ENCODE data around the gene KLHL41.

The KLHL41 gene

DNA sequence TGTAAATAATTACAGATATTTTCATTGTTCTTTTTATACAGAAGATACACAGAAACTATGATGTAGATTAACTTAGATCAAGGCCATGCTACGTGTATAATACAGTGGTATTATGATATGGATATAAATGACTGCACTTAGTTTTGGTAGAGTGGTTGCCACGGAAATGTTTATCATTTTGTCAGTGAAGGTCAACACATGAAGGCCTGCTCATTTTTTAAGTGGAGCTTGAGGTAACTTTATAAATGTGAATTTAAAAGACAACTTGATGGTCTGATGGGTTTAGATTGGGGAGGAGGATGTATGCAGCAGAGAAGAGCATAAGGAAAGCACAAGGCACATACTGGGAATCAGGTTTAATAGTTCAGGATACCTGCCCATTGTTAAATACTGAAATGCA, 44.6 kb upstream of the KLHL41 start:
- no peaks in the 10 kb centered on the region for H3K9me3 ChIP-seq (ENCODE audit: control insufficient read depth, low read length)
- no peak overlapping the region for H3K4me2 ChIP-seq (ENCODE audit: low read length)
- no peaks in the 10 kb centered on the region for H3K4me1 ChIP-seq
- no peak overlapping the region for H3K4me3 ChIP-seq (ENCODE audit: low read depth, low read length)
- H3K36me3 ChIP-seq (ENCODE audit: control insufficient read depth, insufficient read depth, low read length): no peaks in the 10 kb centered on the region
- H3K27ac ChIP-seq: no peak overlapping the region
- H3K9ac ChIP-seq: no peak overlapping the region
- H3K27me3 ChIP-seq (ENCODE audit: control insufficient read depth, insufficient read depth, low read length): no peaks in the 10 kb centered on the region
- no peak overlapping the region for H2AFZ ChIP-seq
- TF ChIP-seq, protein P1, sequence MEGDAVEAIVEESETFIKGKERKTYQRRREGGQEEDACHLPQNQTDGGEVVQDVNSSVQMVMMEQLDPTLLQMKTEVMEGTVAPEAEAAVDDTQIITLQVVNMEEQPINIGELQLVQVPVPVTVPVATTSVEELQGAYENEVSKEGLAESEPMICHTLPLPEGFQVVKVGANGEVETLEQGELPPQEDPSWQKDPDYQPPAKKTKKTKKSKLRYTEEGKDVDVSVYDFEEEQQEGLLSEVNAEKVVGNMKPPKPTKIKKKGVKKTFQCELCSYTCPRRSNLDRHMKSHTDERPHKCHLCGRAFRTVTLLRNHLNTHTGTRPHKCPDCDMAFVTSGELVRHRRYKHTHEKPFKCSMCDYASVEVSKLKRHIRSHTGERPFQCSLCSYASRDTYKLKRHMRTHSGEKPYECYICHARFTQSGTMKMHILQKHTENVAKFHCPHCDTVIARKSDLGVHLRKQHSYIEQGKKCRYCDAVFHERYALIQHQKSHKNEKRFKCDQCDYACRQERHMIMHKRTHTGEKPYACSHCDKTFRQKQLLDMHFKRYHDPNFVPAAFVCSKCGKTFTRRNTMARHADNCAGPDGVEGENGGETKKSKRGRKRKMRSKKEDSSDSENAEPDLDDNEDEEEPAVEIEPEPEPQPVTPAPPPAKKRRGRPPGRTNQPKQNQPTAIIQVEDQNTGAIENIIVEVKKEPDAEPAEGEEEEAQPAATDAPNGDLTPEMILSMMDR (IDR thresholded peaks at IDR 0.05): no peak
- no peaks in the 10 kb centered on the region for H3K79me2 ChIP-seq

- TF ChIP-seq, protein P1 (IDR thresholded peaks at IDR 0.05): no peak
- Histone ChIP-seq H3K4me1 (no peaks in the 10 kb centered on the region), H3K9me3 (ENCODE audit: control insufficient read depth, low read length) (no peaks in the 10 kb centered on the region), H3K36me3 (ENCODE audit: control insufficient read depth, insufficient read depth, low read length) (no peaks in the 10 kb centered on the region), H3K9ac (no peak overlapping the region), H3K4me2 (ENCODE audit: low read length) (no peak overlapping the region), H3K4me3 (ENCODE audit: low read depth, low read length) (no peak overlapping the region), H3K79me2 (no peaks in the 10 kb centered on the region), H2AFZ (peak overlapping the region; percentile 20), H3K27ac (no peak overlapping the region), H3K27me3 (ENCODE audit: control insufficient read depth, insufficient read depth, low read length) (no peaks in the 10 kb centered on the region)
Observed at GRCh38 chr2:169468841-169469240, 40.7 kb upstream of the KLHL41 start.

DNA sequence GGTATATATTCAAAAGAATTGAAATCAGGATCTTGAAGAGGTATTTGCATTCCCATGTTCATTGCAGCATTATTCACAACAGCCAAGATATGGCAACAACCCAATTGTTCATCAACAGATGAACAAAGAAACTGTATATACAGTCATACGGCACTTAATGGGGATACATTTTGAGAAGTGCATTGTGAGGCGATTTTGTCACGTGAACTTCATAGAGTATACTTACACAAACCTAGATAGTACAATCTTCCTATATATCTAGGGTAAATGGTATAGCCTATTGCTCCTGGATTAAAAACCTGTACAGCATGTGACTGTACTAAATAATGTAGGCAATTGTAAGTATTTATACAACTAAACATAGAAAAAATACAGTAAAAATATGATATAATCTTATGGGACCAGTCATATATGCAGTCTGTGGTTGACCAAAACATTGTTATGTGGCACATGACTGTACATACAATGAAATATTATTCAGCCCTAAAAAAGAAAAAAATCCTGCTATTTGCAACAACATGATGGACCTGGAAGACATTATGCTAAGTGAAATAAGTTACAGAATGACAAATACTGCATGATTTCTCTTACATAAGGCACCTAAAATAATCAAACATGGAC, 39.4 kb upstream of the KLHL41 start:
- TF ChIP-seq, protein P1 (IDR thresholded peaks at IDR 0.05): no peak
- no peak overlapping the region for H3K4me3 ChIP-seq (ENCODE audit: low read depth, low read length)
- no peak overlapping the region for H3K9ac ChIP-seq
- no peaks in the 10 kb centered on the region for H3K79me2 ChIP-seq
- no peaks in the 10 kb centered on the region for H3K36me3 ChIP-seq (ENCODE audit: control insufficient read depth, insufficient read depth, low read length)
- H3K4me1 ChIP-seq: no peaks in the 10 kb centered on the region
- no peak overlapping the region for H3K27ac ChIP-seq
- no peaks in the 10 kb centered on the region for H3K9me3 ChIP-seq (ENCODE audit: control insufficient read depth, low read length)
- no peak overlapping the region for H2AFZ ChIP-seq
- no peak overlapping the region for H3K4me2 ChIP-seq (ENCODE audit: low read length)
- no peaks in the 10 kb centered on the region for H3K27me3 ChIP-seq (ENCODE audit: control insufficient read depth, insufficient read depth, low read length)

DNA sequence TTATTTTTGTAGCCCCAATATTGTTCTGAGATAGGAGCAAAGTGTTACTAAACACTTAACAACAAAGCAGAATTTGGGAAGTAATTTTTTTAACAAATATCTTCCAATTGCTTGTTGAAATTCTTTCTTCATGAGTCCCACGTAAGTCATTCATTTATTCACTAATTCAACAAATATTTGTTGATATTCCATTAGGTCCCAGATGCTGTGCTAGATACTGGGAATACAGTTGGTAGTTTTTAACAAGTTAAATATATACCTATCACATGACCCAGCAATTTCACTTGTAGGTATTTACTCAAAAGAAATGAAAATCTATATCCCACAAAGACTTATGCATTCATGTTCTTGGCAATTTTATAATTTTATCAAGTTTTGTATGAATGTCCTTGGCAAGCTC, 37.3 kb upstream of the KLHL41 start:
- Histone ChIP-seq H3K4me2 (ENCODE audit: low read length) (no peak overlapping the region), H3K36me3 (ENCODE audit: control insufficient read depth, insufficient read depth, low read length) (no peaks in the 10 kb centered on the region), H3K9ac (no peak overlapping the region), H3K9me3 (ENCODE audit: control insufficient read depth, low read length) (no peaks in the 10 kb centered on the region), H3K27me3 (ENCODE audit: control insufficient read depth, insufficient read depth, low read length) (no peaks in the 10 kb centered on the region), H3K4me1 (no peaks in the 10 kb centered on the region), H3K4me3 (ENCODE audit: low read depth, low read length) (no peak overlapping the region), H3K79me2 (no peaks in the 10 kb centered on the region), H3K27ac (no peak overlapping the region), H2AFZ (no peak overlapping the region)
- TF ChIP-seq, protein P1 (IDR thresholded peaks at IDR 0.05): no peak

DNA sequence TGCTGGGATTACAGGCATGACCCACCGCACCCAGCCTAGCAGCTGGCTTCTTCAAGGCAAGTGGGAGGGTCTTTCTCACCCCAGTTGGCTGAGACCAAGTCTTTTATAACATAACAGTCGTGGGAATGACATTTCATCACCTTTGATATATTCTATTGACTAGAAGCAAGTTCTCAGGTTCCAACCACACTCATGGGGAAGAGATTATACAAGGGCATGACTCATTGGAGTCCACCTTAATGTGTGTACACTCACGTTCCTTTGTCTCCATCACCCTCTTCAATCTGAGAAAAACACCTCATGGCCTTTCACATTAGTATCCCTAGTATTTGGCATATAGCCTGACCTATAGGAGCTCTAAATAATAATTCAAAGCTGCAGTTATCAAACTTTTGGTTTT, 33.0 kb upstream of the KLHL41 start:
- no peak overlapping the region for H3K27ac ChIP-seq
- H3K79me2 ChIP-seq: no peaks in the 10 kb centered on the region
- TF ChIP-seq, protein P1 (IDR thresholded peaks at IDR 0.05): no peak
- H3K4me1 ChIP-seq: no peaks in the 10 kb centered on the region
- no peak overlapping the region for H3K4me3 ChIP-seq (ENCODE audit: low read depth, low read length)
- no peak overlapping the region for H3K4me2 ChIP-seq (ENCODE audit: low read length)
- no peaks in the 10 kb centered on the region for H3K36me3 ChIP-seq (ENCODE audit: control insufficient read depth, insufficient read depth, low read length)
- no peaks in the 10 kb centered on the region for H3K9me3 ChIP-seq (ENCODE audit: control insufficient read depth, low read length)
- no peak overlapping the region for H3K9ac ChIP-seq
- H2AFZ ChIP-seq: no peak overlapping the region
- H3K27me3 ChIP-seq (ENCODE audit: control insufficient read depth, insufficient read depth, low read length): no peaks in the 10 kb centered on the region
